ENCODE measurements around the gene ALOX15.
"Not testable (repeated sequence)": the region's sequence is repeated elsewhere in the genome, so short reads cannot be mapped to it uniquely, and the experiment has no call there.

Gene ALOX15

GRCh38 chr17:4592240-4593005, 49.1 kb downstream of the ALOX15 start:
- no peak for FAIRE-seq

GRCh38 chr17:4591529-4591928, 49.9 kb downstream of the ALOX15 start:
- no peak for FAIRE-seq

- FAIRE-seq, result no peak
These were observed 50.5 kb downstream of the ALOX15 start for GRCh38 chr17:4590981-4591453.

GRCh38 chr17:4590042-4590441, 51.4 kb downstream of the ALOX15 start:
- not testable (repeated sequence) for FAIRE-seq

GRCh38 chr17:4588898-4589625, 52.4 kb downstream of the ALOX15 start:
- no peak for FAIRE-seq

- FAIRE-seq, result no peak
These were observed 53.1 kb downstream of the ALOX15 start for GRCh38 chr17:4588391-4588790.

GRCh38 chr17:4587803-4588202, 53.7 kb downstream of the ALOX15 start:
- FAIRE-seq, result no peak

GRCh38 chr17:4587195-4587594, 54.3 kb downstream of the ALOX15 start:
- FAIRE-seq, result no peak

- no peak for FAIRE-seq
These were observed 55.4 kb downstream of the ALOX15 start for GRCh38 chr17:4586043-4586442.

GRCh38 chr17:4585638-4585994, 55.9 kb downstream of the ALOX15 start:
- FAIRE-seq, result no peak

GRCh38 chr17:4584917-4585637, 56.4 kb downstream of the ALOX15 start:
- no peak for FAIRE-seq

- FAIRE-seq, result no peak
These were observed 57.2 kb downstream of the ALOX15 start, which contains the start of gene SMTNL2 for GRCh38 chr17:4584101-4584916. Gene SMTNL2 (plus strand): TSS chr17:4584529. CDS start chr17:4584606, 77 bp downstream.

- no peak for FAIRE-seq
These were observed 57.7 kb downstream of the ALOX15 start for GRCh38 chr17:4583782-4584100.

GRCh38 chr17:4583206-4583605, 58.3 kb downstream of the ALOX15 start:
- FAIRE-seq, result no peak

- no peak for FAIRE-seq
These were observed 58.8 kb downstream of the ALOX15 start for GRCh38 chr17:4582691-4583090.

- no peak for FAIRE-seq
These were observed 59.4 kb downstream of the ALOX15 start for GRCh38 chr17:4582101-4582501.
